CD14-positive monocyte (primary cell): Measurements from ENCODE around the gene MRPL51. TPM values are rescaled to one million over a fixed set of nuclear protein-coding genes. Genes with fewer than 3 reads are reported as not detected.

ENCODE experiments used
- DNase-seq, 3 donors: peaks; one replicate each; pipeline ENCODE4 v3.0.0-alpha.2; 2011 to 2022
- H2AFZ ChIP-seq: 2 replicates; pipeline ENCODE4 v1.6.0; 2012; ENCODE audit warnings: mild to moderate bottlenecking, low read depth, low read length, inconsistent platforms; ENCODE audit not compliant: insufficient read depth, poor library complexity, severe bottlenecking
- H3K27ac ChIP-seq, 2 donors: 1 replicate in 1 of 2; 2 replicates in 1 of 2; pipeline ENCODE4 v1.5.1; 2012 to 2013; ENCODE audit warnings: low read length in 2 of 2, control low read depth in 1 of 2, inconsistent platforms in 1 of 2, low read depth in 1 of 2, mild to moderate bottlenecking in 1 of 2
- H3K27me3 ChIP-seq, 2 donors: one replicate each; pipeline versions ENCODE4 v1.6.0 to v1.6.1; 2011 to 2013; ENCODE audit warnings: low read length in 2 of 2; ENCODE audit not compliant: control insufficient read depth in 2 of 2, insufficient read depth in 2 of 2
- H3K36me3 ChIP-seq, 2 donors: replicated peaks in 1 of 2; 1 replicate in 1 of 2; 2 replicates in 1 of 2; pipeline versions ENCODE4 v1.5.1 to v1.6.1; 2012 to 2013; ENCODE audit warnings: low read length in 2 of 2, control low read depth in 1 of 2, inconsistent platforms in 1 of 2, mild to moderate bottlenecking in 1 of 2; ENCODE audit not compliant: insufficient read depth in 2 of 2, control insufficient read depth in 1 of 2
- H3K4me1 ChIP-seq, 2 donors: 1 replicate in 1 of 2; 2 replicates in 1 of 2; pipeline versions ENCODE4 v1.5.1 to v1.6.1; 2012 to 2013; ENCODE audit warnings: low read length in 2 of 2, control low read depth in 1 of 2, inconsistent platforms in 1 of 2, mild to moderate bottlenecking in 1 of 2, moderate library complexity in 1 of 2; ENCODE audit not compliant: insufficient read depth in 2 of 2, control insufficient read depth in 1 of 2
- H3K4me2 ChIP-seq: replicated peaks from 2 replicates; pipeline ENCODE3; 2012; ENCODE audit warnings: low read length, moderate library complexity, mild to moderate bottlenecking; ENCODE audit not compliant: poor library complexity, severe bottlenecking; ENCODE audit errors: extremely low read depth
- H3K4me3 ChIP-seq, 3 experiments: fragments of 200-600 bp in 1 of 3; sonication (generic) in 1 of 3; replicated peaks in 1 of 3; 1 replicate in 2 of 3; 2 replicates in 1 of 3; pipeline ENCODE4 v1.5.1; 2011 to 2013; ENCODE audit warnings: low read length in 3 of 3, mild to moderate bottlenecking in 3 of 3, control low read depth in 2 of 3, low read depth in 2 of 3, inconsistent platforms in 1 of 3, moderate library complexity in 1 of 3
- H3K79me2 ChIP-seq: 2 replicates; pipeline ENCODE4 v1.6.0; 2012; ENCODE audit warnings: mild to moderate bottlenecking, control low read depth, inconsistent platforms, low read length, moderate library complexity; ENCODE audit not compliant: insufficient read depth
- H3K9ac ChIP-seq: 2 replicates; pipeline ENCODE4 v1.6.0; 2017; ENCODE audit warnings: low read length, mild to moderate bottlenecking; ENCODE audit not compliant: insufficient read depth, poor library complexity, severe bottlenecking
- H3K9me3 ChIP-seq, 2 donors: replicated peaks in 1 of 2; 1 replicate in 1 of 2; 2 replicates in 1 of 2; pipeline versions ENCODE4 v1.5.1 to v1.6.1; 2012 to 2013; ENCODE audit warnings: low read length in 2 of 2, control low read depth in 1 of 2; ENCODE audit not compliant: control insufficient read depth in 1 of 2, insufficient read depth in 1 of 2
- H4K20me1 ChIP-seq: 2 replicates; pipeline ENCODE4 v1.6.0; 2012; ENCODE audit warnings: mild to moderate bottlenecking, low read length, control low read depth, moderate library complexity; ENCODE audit not compliant: insufficient read depth
- H3K27ac Mint-ChIP-seq, 7 donors: one replicate each; pipeline ENCODE4 v1.8.0; 2020; ENCODE audit warnings: mild to moderate bottlenecking in 7 of 7, mixed read lengths in 7 of 7, moderate library complexity in 6 of 7, inconsistent platforms in 2 of 7
- H3K27me3 Mint-ChIP-seq, 3 donors: one replicate each; pipeline ENCODE4 v1.8.0; 2021 to 2022; ENCODE audit warnings: low read depth in 3 of 3, mild to moderate bottlenecking in 3 of 3, mixed read lengths in 3 of 3, moderate library complexity in 3 of 3, inconsistent platforms in 1 of 3
- H3K36me3 Mint-ChIP-seq, 2 donors: one replicate each; pipeline ENCODE4 v1.8.0; 2020; ENCODE audit warnings: mixed read lengths in 2 of 2, inconsistent platforms in 1 of 2, mild to moderate bottlenecking in 1 of 2
- H3K4me1 Mint-ChIP-seq: one replicate; pipeline ENCODE4 v1.8.0; 2020; ENCODE audit warnings: mild to moderate bottlenecking, mixed read lengths
- H3K4me3 Mint-ChIP-seq, 2 donors: one replicate each; pipeline ENCODE4 v1.8.0; 2020; ENCODE audit warnings: mild to moderate bottlenecking in 2 of 2, mixed read lengths in 2 of 2, moderate library complexity in 1 of 2
- H3K9me3 Mint-ChIP-seq, 7 donors: one replicate each; pipeline ENCODE4 v1.8.0; 2020 to 2022; ENCODE audit warnings: mixed read lengths in 7 of 7, mild to moderate bottlenecking in 6 of 7, moderate library complexity in 6 of 7, inconsistent platforms in 2 of 7
- CTCF ChIP-seq: fragments of 200-600 bp; IDR thresholded peaks from one replicate; pipeline ENCODE4 v1.8.0; 2022; ENCODE audit warnings: antibody characterized with exemption, mild to moderate bottlenecking
- WGBS: methylation state at CpG from one replicate; pipeline ENCODE4 v1.1.5; 2013; ENCODE audit warnings: missing lambda C conversion rate; ENCODE audit not compliant: insufficient coverage; 5-methylcytosine and 5-hydroxymethylcytosine counted together
- intact Hi-C, 2 donors: fragments of 100-400 bp; cut with micrococcal nuclease; formaldehyde crosslinking; loops; one replicate each; pipeline versions ENCODE4 v1.15.0 to v1.15.1; 2023
- polyA plus RNA-seq, 3 donors: library from polyadenylated mRNA; depleted of rRNA in 1 of 3; unstranded in 2 of 3; stranded (reverse) in 1 of 3; fragments of 300-500 nt in 2 of 3; fragments of >200 nt in 1 of 3; fragmentation: Illumina TruSeq in 2 of 3; gene quantifications; 1 replicate in 2 of 3; 2 replicates in 1 of 3; pipeline ENCODE4 v1.2.3, GENCODE V29; 2012 to 2021

The MRPL51 gene
- polyA plus RNA-seq, 3 donors: 22.0 to 238 (median 189) TPM

GRCh38 chr12:6463858-6464257 is 29.2 kb downstream of the MRPL51 start:
- Mint-ChIP-seq H3K9me3 (no peaks in the 10 kb centered on the region), H3K4me3 (no peak overlapping the region), H3K36me3 (peaks cover 68 to 70% of the 10 kb centered on the region in 2 donors), H3K27ac (peak overlapping the region in 3 of 7 donors; percentile 2 to 71 (median 27)), H3K4me1 (peaks cover 74% of the 10 kb centered on the region), H3K27me3 (peaks cover 0 to 2% (median 1%) of the 10 kb centered on the region in 3 donors)
- WGBS: 85% methylated on average over 4 of the region's 6 CpGs
- Histone ChIP-seq H3K4me1 (peaks cover 53 to 62% of the 10 kb centered on the region in 2 donors), H3K27ac (peak overlapping the region in 1 of 2 donors; percentile 85), H3K36me3 (peaks cover 32 to 52% of the 10 kb centered on the region in 2 donors), H3K9me3 (no peaks in the 10 kb centered on the region), H3K4me2 (no peak overlapping the region), H3K27me3 (no peaks in the 10 kb centered on the region), H3K9ac (no peak overlapping the region), H2AFZ (no peak overlapping the region), H4K20me1 (peaks cover 26% of the 10 kb centered on the region), H3K79me2 (peaks cover 25% of the 10 kb centered on the region), H3K4me3 (no peak overlapping the region)
- intact Hi-C loops: loop anchor here (5.0 kb wide), 4 partner anchors 37 to 142 kb away; partner anchors contain the start of gene IFFO1 (in 1 of the 2)
- no peak for DNase-seq
- TF ChIP-seq CTCF: no peak

- 11% methylated on average over 3 of the region's 7 CpGs for WGBS
- Histone ChIP-seq H3K36me3 (peaks cover 38 to 58% of the 10 kb centered on the region in 2 donors), H2AFZ (no peak overlapping the region), H3K4me2 (no peak overlapping the region), H3K27ac (peak overlapping the region; percentile 71 to 85), H3K4me1 (peaks cover 51 to 59% of the 10 kb centered on the region in 2 donors), H3K27me3 (no peaks in the 10 kb centered on the region), H4K20me1 (peaks cover 23% of the 10 kb centered on the region), H3K9me3 (no peaks in the 10 kb centered on the region), H3K79me2 (peaks cover 19% of the 10 kb centered on the region), H3K4me3 (no peak overlapping the region), H3K9ac (no peak overlapping the region)
- DNase-seq: no peak
- TF ChIP-seq CTCF: no peak
- intact Hi-C loops: loop anchor here (5.0 kb wide), 4 partner anchors 36 to 141 kb away; partner anchors contain the start of gene IFFO1 (in 1 of the 2)
- Mint-ChIP-seq H3K36me3 (peaks cover 69 to 72% of the 10 kb centered on the region in 2 donors), H3K9me3 (no peaks in the 10 kb centered on the region), H3K27ac (peak overlapping the region; percentile 15 to 96 (median 82)), H3K4me1 (peaks cover 70% of the 10 kb centered on the region), H3K4me3 (no peak overlapping the region), H3K27me3 (peaks cover 0 to 2% (median 1%) of the 10 kb centered on the region in 3 donors)
Observed at GRCh38 chr12:6463216-6463615, 29.8 kb downstream of the MRPL51 start.
